ENCODE data around the gene ASIC2. TPM values are rescaled to one million over a fixed set of nuclear protein-coding genes. Genes with fewer than 3 reads are reported as not detected.

Gene ASIC2
- total RNA-seq, 1 donor from 2014 or later, result not detected

DNA sequence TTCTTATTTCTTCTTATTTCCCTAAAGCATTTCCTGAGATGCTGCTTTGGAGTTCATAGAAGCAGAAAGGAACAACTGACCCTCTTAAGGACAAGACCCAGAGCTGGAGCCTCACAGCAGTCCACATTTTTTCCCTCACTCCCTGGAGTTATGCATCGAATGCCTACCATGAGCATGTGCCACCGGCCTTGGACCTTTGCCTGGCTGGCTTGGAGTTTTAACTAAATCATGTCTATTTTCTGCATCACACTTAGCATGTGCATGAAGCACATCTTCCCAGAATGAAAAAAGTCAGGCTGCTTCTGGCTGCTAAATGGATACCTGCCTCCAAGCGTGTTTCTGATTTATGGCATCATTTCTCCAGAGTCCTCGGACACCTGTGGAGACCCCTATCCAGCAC, 196.9 kb downstream of the ASIC2 start:
- Histone ChIP-seq H3K9me3 (no peaks in the 10 kb centered on the region), H3K4me3 (no peak overlapping the region), H3K36me3 (no peaks in the 10 kb centered on the region), H3K27ac (no peak overlapping the region), H3K4me1 (no peaks in the 10 kb centered on the region), H3K27me3 (no peaks in the 10 kb centered on the region)
- DNase-seq (ENCODE audit: extremely low spot score in 2 of 2), result no peak
- intact Hi-C loops (cut with DNase I), result no loop called here
- no peak for TF ChIP-seq POLR2A (IDR thresholded peaks at IDR 0.05)
- TF ChIP-seq, protein P1, sequence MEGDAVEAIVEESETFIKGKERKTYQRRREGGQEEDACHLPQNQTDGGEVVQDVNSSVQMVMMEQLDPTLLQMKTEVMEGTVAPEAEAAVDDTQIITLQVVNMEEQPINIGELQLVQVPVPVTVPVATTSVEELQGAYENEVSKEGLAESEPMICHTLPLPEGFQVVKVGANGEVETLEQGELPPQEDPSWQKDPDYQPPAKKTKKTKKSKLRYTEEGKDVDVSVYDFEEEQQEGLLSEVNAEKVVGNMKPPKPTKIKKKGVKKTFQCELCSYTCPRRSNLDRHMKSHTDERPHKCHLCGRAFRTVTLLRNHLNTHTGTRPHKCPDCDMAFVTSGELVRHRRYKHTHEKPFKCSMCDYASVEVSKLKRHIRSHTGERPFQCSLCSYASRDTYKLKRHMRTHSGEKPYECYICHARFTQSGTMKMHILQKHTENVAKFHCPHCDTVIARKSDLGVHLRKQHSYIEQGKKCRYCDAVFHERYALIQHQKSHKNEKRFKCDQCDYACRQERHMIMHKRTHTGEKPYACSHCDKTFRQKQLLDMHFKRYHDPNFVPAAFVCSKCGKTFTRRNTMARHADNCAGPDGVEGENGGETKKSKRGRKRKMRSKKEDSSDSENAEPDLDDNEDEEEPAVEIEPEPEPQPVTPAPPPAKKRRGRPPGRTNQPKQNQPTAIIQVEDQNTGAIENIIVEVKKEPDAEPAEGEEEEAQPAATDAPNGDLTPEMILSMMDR (IDR thresholded peaks at IDR 0.05), result no peak
- TF ChIP-seq POLR2AphosphoS5 (IDR thresholded peaks at IDR 0.05; ENCODE audit: insufficient read depth in 1 of 2, low read depth in 1 of 2), result no peak

DNA sequence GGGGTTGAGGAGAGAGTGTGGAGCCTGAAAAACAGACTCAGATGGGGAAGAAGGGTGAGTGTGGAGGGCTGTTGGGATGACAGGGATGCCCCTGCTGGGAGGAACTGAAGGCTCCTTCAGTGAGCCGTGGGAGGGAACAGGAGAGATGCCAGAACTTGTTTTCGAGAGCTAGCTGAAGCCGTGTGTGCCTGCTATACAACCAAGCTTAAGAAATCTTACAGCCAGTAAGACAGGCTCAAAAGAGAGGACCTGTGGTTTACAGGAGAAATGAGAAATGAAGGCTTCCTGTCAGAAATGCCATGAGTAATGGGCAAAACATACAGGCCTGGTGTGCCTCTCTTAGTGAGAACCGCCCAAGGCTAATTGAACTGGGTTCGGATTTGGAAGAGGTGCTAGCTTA, 201.8 kb downstream of the ASIC2 start:
- Histone ChIP-seq H3K27ac (no peak overlapping the region), H3K9me3 (no peaks in the 10 kb centered on the region), H3K36me3 (no peaks in the 10 kb centered on the region), H3K4me1 (no peaks in the 10 kb centered on the region), H3K27me3 (no peaks in the 10 kb centered on the region), H3K4me3 (no peak overlapping the region)
- DNase-seq (ENCODE audit: extremely low spot score in 2 of 2), result no peak
- intact Hi-C loops (cut with DNase I), result no loop called here
- TF ChIP-seq, protein P1 (IDR thresholded peaks at IDR 0.05), result no peak
- TF ChIP-seq POLR2AphosphoS5 (IDR thresholded peaks at IDR 0.05; ENCODE audit: insufficient read depth in 1 of 2, low read depth in 1 of 2), result no peak
- no peak for TF ChIP-seq POLR2A (IDR thresholded peaks at IDR 0.05)

DNA sequence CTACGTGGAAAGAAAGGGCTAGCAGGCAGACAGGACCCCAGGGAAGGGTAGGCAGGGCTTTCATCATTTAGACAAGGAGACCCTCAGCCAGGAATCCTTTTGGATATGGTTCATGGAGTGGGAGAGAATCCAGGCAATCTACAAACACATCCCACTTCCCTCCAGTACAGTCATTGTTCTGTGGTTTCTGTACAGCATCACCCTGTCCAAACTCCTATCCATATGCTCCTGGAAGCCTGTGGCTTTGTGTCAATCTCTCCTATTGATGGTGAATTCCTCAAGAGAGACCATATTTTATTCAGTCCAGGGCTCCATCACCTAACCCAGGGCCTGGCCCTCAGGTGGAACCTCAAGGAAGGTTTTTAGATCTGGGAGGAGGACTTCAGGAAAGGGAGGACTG, 202.3 kb downstream of the ASIC2 start:
- Histone ChIP-seq H3K4me1 (no peaks in the 10 kb centered on the region), H3K4me3 (no peak overlapping the region), H3K36me3 (no peaks in the 10 kb centered on the region), H3K27ac (no peak overlapping the region), H3K9me3 (no peaks in the 10 kb centered on the region), H3K27me3 (no peaks in the 10 kb centered on the region)
- TF ChIP-seq, protein P1 (IDR thresholded peaks at IDR 0.05), result no peak
- intact Hi-C loops (cut with DNase I), result no loop called here
- DNase-seq (ENCODE audit: extremely low spot score in 2 of 2), result no peak

DNA sequence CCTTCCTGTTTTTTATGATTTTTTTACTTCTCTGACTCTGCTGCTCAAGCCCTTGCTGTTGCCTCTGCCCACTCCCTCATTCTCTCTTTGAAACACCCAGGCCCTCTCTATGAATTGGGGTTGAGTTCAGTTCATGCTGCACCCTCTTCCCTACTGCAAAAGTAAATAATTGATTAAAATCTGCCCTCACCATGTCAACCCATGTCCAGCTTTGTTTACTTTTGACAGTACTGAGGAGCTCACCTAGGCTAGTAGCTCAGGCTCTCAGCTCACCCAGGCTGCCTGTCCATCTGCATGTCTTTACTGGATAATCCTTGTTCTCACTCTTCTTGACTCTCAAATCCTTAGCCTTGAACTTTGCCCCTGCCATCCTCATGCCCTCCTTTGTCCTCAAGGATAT, 206.2 kb downstream of the ASIC2 start:
- Histone ChIP-seq H3K4me1 (no peaks in the 10 kb centered on the region), H3K4me3 (no peak overlapping the region), H3K27me3 (no peaks in the 10 kb centered on the region), H3K9me3 (no peaks in the 10 kb centered on the region), H3K27ac (no peak overlapping the region), H3K36me3 (no peaks in the 10 kb centered on the region)
- DNase-seq (ENCODE audit: extremely low spot score in 2 of 2), result no peak
- TF ChIP-seq POLR2AphosphoS5 (IDR thresholded peaks at IDR 0.05; ENCODE audit: insufficient read depth in 1 of 2, low read depth in 1 of 2) (no peak), POLR2A (IDR thresholded peaks at IDR 0.05) (no peak)
- TF ChIP-seq, protein P1 (IDR thresholded peaks at IDR 0.05), result no peak
- intact Hi-C loops (cut with DNase I), result no loop called here

DNA sequence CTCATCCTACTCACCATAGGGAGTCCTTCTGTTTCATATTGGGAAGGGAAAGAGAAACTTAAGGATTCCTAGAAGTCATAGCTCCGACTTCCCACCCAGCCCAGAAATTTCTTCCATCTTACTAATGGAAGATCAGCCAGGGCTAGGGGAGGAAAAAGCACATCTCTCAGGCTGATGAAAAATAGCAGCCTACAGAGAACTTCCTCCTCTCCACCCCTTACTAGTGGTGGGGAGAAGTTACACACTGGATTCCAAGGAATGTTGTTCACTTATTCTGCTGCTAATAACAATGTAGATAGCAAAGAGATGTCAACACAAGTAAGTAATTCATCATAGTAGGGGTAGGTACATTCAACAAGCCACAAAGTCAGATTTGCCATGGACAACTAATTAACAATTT, 207.1 kb downstream of the ASIC2 start:
- Histone ChIP-seq H3K4me1 (no peaks in the 10 kb centered on the region), H3K27me3 (no peaks in the 10 kb centered on the region), H3K9me3 (no peaks in the 10 kb centered on the region), H3K4me3 (no peak overlapping the region), H3K27ac (no peak overlapping the region), H3K36me3 (no peaks in the 10 kb centered on the region)
- intact Hi-C loops (cut with DNase I), result no loop called here
- no peak for TF ChIP-seq POLR2AphosphoS5 (IDR thresholded peaks at IDR 0.05; ENCODE audit: insufficient read depth in 1 of 2, low read depth in 1 of 2)
- no peak for TF ChIP-seq POLR2A (IDR thresholded peaks at IDR 0.05)
- TF ChIP-seq, protein P1 (IDR thresholded peaks at IDR 0.05), result no peak
- no peak for DNase-seq (ENCODE audit: extremely low spot score in 2 of 2)

All from vagina (tissue), 2 donors.